GM23248 (cell line): ENCODE results near the gene ZNF135.

ENCODE experiments used
- EZH2 ChIP-seq: fragments of 200-600 bp; sonication (generic); IDR thresholded peaks from 2 replicates; pipeline ENCODE4 v1.6.1; 2018; ENCODE audit warnings: antibody characterized with exemption, mild to moderate bottlenecking; ENCODE audit not compliant: insufficient read depth, poor library complexity, severe bottlenecking
- EZH2phosphoT487 ChIP-seq: fragments of 200-600 bp; sonication (generic); IDR thresholded peaks from 2 replicates; pipeline ENCODE4 v1.6.1; 2018; ENCODE audit warnings: antibody characterized with exemption, moderate library complexity, mild to moderate bottlenecking, low read depth; ENCODE audit not compliant: insufficient read depth

DNA sequence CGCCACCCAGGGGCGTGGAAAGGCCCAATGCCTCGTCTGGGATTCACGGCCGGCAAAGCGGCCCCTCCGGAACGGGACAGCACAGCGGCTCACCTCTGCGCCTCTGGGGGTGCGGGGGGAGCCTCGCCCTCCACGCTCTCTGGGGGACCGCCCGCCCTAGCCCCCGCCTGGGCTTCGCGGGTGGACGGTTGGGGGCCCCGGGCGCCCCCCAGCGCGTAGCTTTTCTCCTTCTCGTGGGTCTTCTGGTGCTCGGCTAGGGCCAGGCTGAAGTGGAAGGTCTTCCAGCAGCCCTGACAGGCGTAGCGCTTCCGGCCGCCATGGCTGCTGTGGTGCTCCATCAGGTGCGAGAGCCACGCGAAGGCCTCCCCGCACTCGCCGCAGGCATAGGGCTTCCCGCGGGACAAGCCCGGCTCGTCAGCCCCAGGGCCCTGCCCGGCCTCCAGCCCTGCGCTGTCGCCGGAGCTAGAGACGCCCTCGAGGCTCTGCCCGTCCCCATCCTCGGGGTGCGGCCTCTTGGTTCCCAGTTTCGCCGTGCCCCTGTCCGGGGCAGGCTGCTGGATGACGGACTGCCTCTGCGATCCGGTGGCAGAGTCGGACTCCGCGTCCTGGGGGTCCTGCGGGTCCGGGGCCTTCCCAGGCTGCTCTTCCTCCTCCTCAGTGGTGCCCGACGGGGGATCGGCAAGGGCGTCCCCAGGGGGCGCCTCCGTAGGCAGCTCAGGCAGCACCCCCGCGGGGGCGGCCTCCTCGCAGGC lies 25.7 kb downstream of the ZNF135 start:
- TF ChIP-seq EZH2phosphoT487 = no peak
- TF ChIP-seq EZH2 = no peak
